Liver (tissue), 9 donors: ENCODE results near the gene AGAP2. TPM values are rescaled to one million over a fixed set of nuclear protein-coding genes. Genes with fewer than 3 reads are reported as not detected.

ENCODE experiments used
- DNase-seq: peaks from one replicate; pipeline ENCODE4 v3.0.0-alpha.2; 2017; ENCODE audit warnings: low spot score
- H3K27ac ChIP-seq, 2 donors: one replicate each; pipeline ENCODE4 v1.7.0; 2013; ENCODE audit warnings: inconsistent platforms in 2 of 2, low read length in 2 of 2, control low read depth in 1 of 2, low read depth in 1 of 2, mild to moderate bottlenecking in 1 of 2
- H3K27me3 ChIP-seq, 4 donors: one replicate each; pipeline versions ENCODE4 v1.6.1 to v1.7.0; 2013; ENCODE audit warnings: low read length in 3 of 4, inconsistent platforms in 1 of 4, mild to moderate bottlenecking in 1 of 4, moderate library complexity in 1 of 4; ENCODE audit not compliant: control insufficient read depth in 4 of 4, insufficient read depth in 4 of 4
- H3K36me3 ChIP-seq, 4 donors: one replicate each; pipeline versions ENCODE4 v1.6.1 to v1.7.0; 2013; ENCODE audit warnings: low read length in 3 of 4, mild to moderate bottlenecking in 3 of 4, low read depth in 1 of 4, moderate library complexity in 1 of 4; ENCODE audit not compliant: control insufficient read depth in 4 of 4, insufficient read depth in 3 of 4
- H3K4me1 ChIP-seq, 4 donors: one replicate each; pipeline versions ENCODE4 v1.6.1 to v1.7.0; 2013; ENCODE audit warnings: low read length in 3 of 4, mild to moderate bottlenecking in 3 of 4, moderate library complexity in 1 of 4; ENCODE audit not compliant: control insufficient read depth in 4 of 4, insufficient read depth in 4 of 4
- H3K4me3 ChIP-seq, 3 donors: one replicate each; pipeline versions ENCODE4 v1.6.1 to v1.7.0; 2013; ENCODE audit warnings: low read length in 3 of 3, control low read depth in 1 of 3, low read depth in 1 of 3, mild to moderate bottlenecking in 1 of 3
- H3K9ac ChIP-seq, 2 donors: one replicate each; pipeline ENCODE4 v1.7.0; 2013; ENCODE audit warnings: low read length in 2 of 2, mild to moderate bottlenecking in 2 of 2, moderate library complexity in 2 of 2, control low read depth in 1 of 2, low read depth in 1 of 2
- H3K9me3 ChIP-seq, 4 donors: one replicate each; pipeline versions ENCODE4 v1.6.1 to v1.7.0; 2013; ENCODE audit warnings: low read length in 3 of 4; ENCODE audit not compliant: control insufficient read depth in 4 of 4
- ATF3 ChIP-seq: IDR thresholded peaks from 2 replicates; pipeline ENCODE4 v1.6.1; 2016; ENCODE audit warnings: antibody characterized with exemption
- CTCF ChIP-seq: fragments of 150-350 bp; IDR thresholded peaks from 2 replicates; pipeline ENCODE4 v1.5.1; 2017; ENCODE audit warnings: improper control_type of control experiment, low read depth, low read length; ENCODE audit not compliant: missing input control
- EGR1 ChIP-seq, 2 donors: IDR thresholded peaks; 2 replicates each; pipeline ENCODE4 v1.6.1; 2016 to 2018; ENCODE audit warnings: antibody characterized with exemption in 2 of 2, low read depth in 2 of 2
- FOXA1 ChIP-seq: IDR thresholded peaks from 2 replicates; pipeline ENCODE4 v1.6.1; 2016; ENCODE audit warnings: antibody characterized with exemption
- FOXA2 ChIP-seq: IDR thresholded peaks from 2 replicates; pipeline ENCODE4 v1.6.1; 2016; ENCODE audit warnings: antibody characterized with exemption
- GABPA ChIP-seq, 2 donors: IDR thresholded peaks in 1 of 2; conservative IDR thresholded peaks in 1 of 2; 2 replicates each; pipeline ENCODE4 v1.6.1; 2016; ENCODE audit warnings: antibody characterized with exemption in 2 of 2, mild to moderate bottlenecking in 1 of 2, moderate library complexity in 1 of 2
- HNF4A ChIP-seq, 2 donors: conservative IDR thresholded peaks; 2 replicates each; pipeline ENCODE4 v1.6.1; 2016; ENCODE audit warnings: antibody characterized with exemption in 2 of 2, mild to moderate bottlenecking in 2 of 2
- HNF4G ChIP-seq: IDR thresholded peaks from 2 replicates; pipeline ENCODE4 v1.6.1; 2016; ENCODE audit warnings: antibody characterized with exemption
- JUND ChIP-seq, 2 donors: IDR thresholded peaks; 2 replicates each; pipeline ENCODE4 v1.6.1; 2016; ENCODE audit warnings: antibody characterized with exemption in 2 of 2
- MAX ChIP-seq: IDR thresholded peaks from 2 replicates; pipeline ENCODE4 v1.6.1; 2016; ENCODE audit warnings: antibody characterized with exemption
- NR2F2 ChIP-seq: IDR thresholded peaks from 2 replicates; pipeline ENCODE4 v1.6.1; 2016; ENCODE audit warnings: antibody characterized with exemption
- RAD21 ChIP-seq, 2 donors: IDR thresholded peaks; 2 replicates each; pipeline ENCODE4 v1.6.1; 2016; ENCODE audit warnings: antibody characterized with exemption in 2 of 2, mild to moderate bottlenecking in 2 of 2
- REST ChIP-seq: IDR thresholded peaks from 2 replicates; pipeline ENCODE4 v1.6.1; 2016; ENCODE audit warnings: antibody characterized with exemption, mild to moderate bottlenecking
- RXRA ChIP-seq, 2 donors: IDR thresholded peaks; 2 replicates each; pipeline ENCODE4 v1.6.1; 2017 to 2018; ENCODE audit warnings: antibody characterized with exemption in 2 of 2, mild to moderate bottlenecking in 1 of 2
- SP1 ChIP-seq: IDR thresholded peaks from 2 replicates; pipeline ENCODE4 v1.6.1; 2018; ENCODE audit warnings: antibody characterized with exemption, mild to moderate bottlenecking
- TAF1 ChIP-seq: conservative IDR thresholded peaks from 2 replicates; pipeline ENCODE4 v1.6.1; 2016; ENCODE audit warnings: antibody characterized with exemption, mild to moderate bottlenecking
- YY1 ChIP-seq: IDR thresholded peaks from 2 replicates; pipeline ENCODE4 v1.6.1; 2016; ENCODE audit warnings: antibody characterized with exemption, mild to moderate bottlenecking
- ZBTB33 ChIP-seq: IDR thresholded peaks from 2 replicates; pipeline ENCODE4 v1.6.1; 2016; ENCODE audit warnings: antibody characterized with exemption
- WGBS: extraction: QIAGEN DNeasy Blood & Tissue Kit; methylation state at CpG from one replicate; pipeline ENCODE4 v1.1.7; 2013; 5-methylcytosine and 5-hydroxymethylcytosine counted together
- polyA plus RNA-seq, 2 donors: library from polyadenylated mRNA; stranded (reverse) in 1 of 2; unstranded in 1 of 2; fragments of 200-250 nt in 1 of 2; fragments of >200 nt in 1 of 2; fragmentation: Nextera tagmentation in 1 of 2; extraction: Ambion mirVana in 1 of 2; gene quantifications; one replicate each; pipeline versions ENCODE4 v1.2.1 to v1.2.3, GENCODE V29; 2013 to 2015
- total RNA-seq, 2 donors: library from RNA; depleted of rRNA; stranded (reverse); fragments of >200 nt; gene quantifications; one replicate each; pipeline ENCODE4 v1.2.3, GENCODE V29; 2014
- donor health status: healthy.
- donor health status: healthy.
- donor health status: healthy.
- donor health status: healthy.
- donor health status: healthy.

AGAP2 gene
- total and polyA plus RNA-seq, 4 donors, result 0.18 to 1.7 (median 0.64) TPM

GRCh38 chr12:57751788-57752667 is 13.5 kb upstream of the AGAP2 start, which contains the start of gene CDK4 (continued):
- TF ChIP-seq CTCF (no peak), FOXA2 (peak; percentile 29)

- no peak for TF ChIP-seq ZBTB33
- TF ChIP-seq TAF1, result no peak
- TF ChIP-seq GABPA (IDR thresholded peaks at IDR 0.05 in 1 of 2, conservative IDR thresholded peaks at IDR 0.05 in 1 of 2), result no peak
- no peak for TF ChIP-seq FOXA1
- no peak for TF ChIP-seq FOXA2
- TF ChIP-seq REST, result no peak
- no peak for TF ChIP-seq RXRA (IDR thresholded peaks at IDR 0.05)
- no peak for TF ChIP-seq HNF4G
- TF ChIP-seq CTCF, result no peak
- no peak for TF ChIP-seq RAD21 (IDR thresholded peaks at IDR 0.05)
- TF ChIP-seq SP1, result no peak
- no peak for TF ChIP-seq NR2F2
- TF ChIP-seq EGR1 (IDR thresholded peaks at IDR 0.05; ENCODE audit: low read depth in 2 of 2), result no peak
- no peak for TF ChIP-seq MAX
- no peak for TF ChIP-seq JUND (IDR thresholded peaks at IDR 0.05)
- no peak for TF ChIP-seq ATF3
- TF ChIP-seq HNF4A (conservative IDR thresholded peaks at IDR 0.05), result no peak
- TF ChIP-seq YY1, result no peak
- peak overlapping the region; percentile 69 to 83 for H3K27ac ChIP-seq
- WGBS, result 22% methylated on average over 8 of the region's 8 CpGs
- no peaks in the 10 kb centered on the region for H3K9me3 ChIP-seq
- peaks cover 4 to 22% (median 15%) of the 10 kb centered on the region in 4 donors for H3K36me3 ChIP-seq
- peaks cover 6 to 30% (median 23%) of the 10 kb centered on the region in 4 donors for H3K4me1 ChIP-seq
- peak overlapping the region in 1 of 2 donors; percentile 83 for H3K9ac ChIP-seq
- H3K4me3 ChIP-seq, result peak overlapping the region; percentile 85 to 87 (median 85)
- no peaks in the 10 kb centered on the region for H3K27me3 ChIP-seq
- no peak for DNase-seq
Observed at GRCh38 chr12:57751432-57751787, 12.9 kb upstream of the AGAP2 start.
